ENCODE measurements around the gene KCMF1.

The KCMF1 gene

GRCh38 chr2:84986018-84986417 lies 15.1 kb downstream of the KCMF1 start:
- DNase-seq: no peak

GRCh38 chr2:84989422-84989821 lies 18.5 kb downstream of the KCMF1 start:
- DNase-seq: no peak

GRCh38 chr2:84989927-84990326 lies 19.0 kb downstream of the KCMF1 start:
- DNase-seq: no peak

GRCh38 chr2:84991404-84992160 lies 20.6 kb downstream of the KCMF1 start:
- DNase-seq: no peak

- DNase-seq: no peak
Observed at GRCh38 chr2:84995826-84996225, 24.9 kb downstream of the KCMF1 start.

- DNase-seq: no peak
Observed at GRCh38 chr2:84996909-84997308, 25.9 kb downstream of the KCMF1 start.

GRCh38 chr2:84999553-84999955 lies 28.6 kb downstream of the KCMF1 start:
- no peak for DNase-seq

GRCh38 chr2:85001595-85001994 lies 30.6 kb downstream of the KCMF1 start:
- no peak for DNase-seq

- no peak for DNase-seq
Observed at GRCh38 chr2:85002534-85002933, 31.6 kb downstream of the KCMF1 start.

- no peak for DNase-seq
Observed at GRCh38 chr2:85008252-85008651, 37.3 kb downstream of the KCMF1 start.

GRCh38 chr2:85009019-85009618 lies 38.2 kb downstream of the KCMF1 start:
- no peak for DNase-seq

GRCh38 chr2:85010404-85010803 lies 39.4 kb downstream of the KCMF1 start:
- DNase-seq: no peak

- DNase-seq: no peak
Observed at GRCh38 chr2:85011098-85011497, 40.1 kb downstream of the KCMF1 start.

GRCh38 chr2:85011747-85012146 lies 40.8 kb downstream of the KCMF1 start:
- DNase-seq: no peak

- DNase-seq: no peak
Observed at GRCh38 chr2:85012431-85012830, 41.5 kb downstream of the KCMF1 start.

- DNase-seq: no peak
Observed at GRCh38 chr2:85012855-85013254, 41.9 kb downstream of the KCMF1 start.

GRCh38 chr2:85015653-85016360 lies 44.8 kb downstream of the KCMF1 start:
- DNase-seq: no peak

- no peak for DNase-seq
Observed at GRCh38 chr2:85016446-85016845, 45.5 kb downstream of the KCMF1 start.

- DNase-seq: peak; percentile 31
Observed at GRCh38 chr2:85017411-85018048, 46.6 kb downstream of the KCMF1 start.

- DNase-seq: no peak
Observed at GRCh38 chr2:85018049-85018447, 47.1 kb downstream of the KCMF1 start.

- DNase-seq: no peak
Observed at GRCh38 chr2:85019121-85019520, 48.2 kb downstream of the KCMF1 start.

- no peak for DNase-seq
Observed at GRCh38 chr2:85022232-85022631, 51.3 kb downstream of the KCMF1 start.

GRCh38 chr2:85024372-85025047 lies 53.5 kb downstream of the KCMF1 start:
- DNase-seq: no peak
